Measurements from ENCODE around the gene JARID2.
"Not testable (repeated sequence)": the region's sequence is repeated elsewhere in the genome, so short reads cannot be mapped to it uniquely, and the experiment has no call there.

Gene JARID2

GRCh38 chr6:15284743-15285142 is 38.9 kb downstream of the JARID2 start:
- Histone ChIP-seq H3K4me3 (ENCODE audit: low read depth in 1 of 2, low read length in 2 of 2) (no peak overlapping the region), H3K27me3 (ENCODE audit: control insufficient read depth in 1 of 2, insufficient read depth in 2 of 2, low read length in 2 of 2) (no peaks in the 10 kb centered on the region), H3K4me1 (ENCODE audit: insufficient read depth, low read length) (peaks cover 32% of the 10 kb centered on the region), H3K27ac (ENCODE audit: low read depth, low read length) (no peak overlapping the region), H3K9ac (ENCODE audit: low read length) (no peak overlapping the region), H3K9me3 (ENCODE audit: low read length) (no peaks in the 10 kb centered on the region), H3K36me3 (ENCODE audit: insufficient read depth, low read length) (no peaks in the 10 kb centered on the region)

GRCh38 chr6:15285682-15286294 is 39.9 kb downstream of the JARID2 start:
- H3K9me3 ChIP-seq (ENCODE audit: low read length) = no peaks in the 10 kb centered on the region
- H3K36me3 ChIP-seq (ENCODE audit: insufficient read depth, low read length) = no peaks in the 10 kb centered on the region
- peaks cover 22% of the 10 kb centered on the region for H3K4me1 ChIP-seq (ENCODE audit: insufficient read depth, low read length)
- no peak overlapping the region for H3K4me3 ChIP-seq (ENCODE audit: low read depth in 1 of 2, low read length in 2 of 2)
- H3K27ac ChIP-seq (ENCODE audit: low read depth, low read length) = no peak overlapping the region
- no peaks in the 10 kb centered on the region for H3K27me3 ChIP-seq (ENCODE audit: control insufficient read depth in 1 of 2, insufficient read depth in 2 of 2, low read length in 2 of 2)
- no peak overlapping the region for H3K9ac ChIP-seq (ENCODE audit: low read length)

DNA sequence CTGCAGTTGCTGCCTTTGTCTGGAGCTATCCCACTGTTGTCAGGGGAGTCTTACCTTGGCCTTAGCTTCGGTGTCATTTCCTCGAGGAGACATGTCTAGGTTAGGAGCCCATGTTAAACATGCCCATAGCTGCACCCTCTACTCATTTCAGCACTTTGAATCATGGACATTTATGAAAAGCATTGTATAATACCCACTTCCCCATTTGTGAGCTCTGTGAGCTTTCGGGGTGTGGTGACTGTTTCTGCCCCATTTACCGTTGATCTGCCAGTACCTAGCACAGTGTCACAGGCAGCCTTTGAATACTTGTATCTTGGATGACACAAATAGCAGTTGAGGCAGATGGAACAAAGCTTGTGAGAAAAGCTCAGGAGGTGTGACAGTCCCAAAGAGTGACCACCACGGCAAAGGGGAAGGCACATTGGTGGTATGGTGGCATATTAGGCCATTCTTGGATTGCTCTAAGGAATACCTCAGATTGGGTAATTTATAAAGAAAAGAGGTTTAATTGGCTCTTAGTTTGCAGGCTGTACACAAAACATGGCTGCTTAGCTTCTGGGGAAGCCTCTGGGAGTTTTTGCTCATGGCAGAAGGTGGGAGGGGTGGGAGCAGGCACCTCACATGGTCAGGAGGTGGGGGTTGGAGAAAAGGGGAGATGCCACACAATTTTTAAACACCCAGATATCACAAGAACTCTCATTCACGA is 42.0 kb downstream of the JARID2 start:
- Histone ChIP-seq H3K27me3 (ENCODE audit: control insufficient read depth in 1 of 2, insufficient read depth in 2 of 2, low read length in 2 of 2) (no peaks in the 10 kb centered on the region), H3K36me3 (ENCODE audit: insufficient read depth, low read length) (no peaks in the 10 kb centered on the region), H3K9me3 (ENCODE audit: low read length) (no peaks in the 10 kb centered on the region), H3K27ac (ENCODE audit: low read depth, low read length) (no peak overlapping the region), H3K4me3 (ENCODE audit: low read depth in 1 of 2, low read length in 2 of 2) (no peak overlapping the region), H3K4me1 (ENCODE audit: insufficient read depth, low read length) (peaks cover 15% of the 10 kb centered on the region), H3K9ac (ENCODE audit: low read length) (no peak overlapping the region)

DNA sequence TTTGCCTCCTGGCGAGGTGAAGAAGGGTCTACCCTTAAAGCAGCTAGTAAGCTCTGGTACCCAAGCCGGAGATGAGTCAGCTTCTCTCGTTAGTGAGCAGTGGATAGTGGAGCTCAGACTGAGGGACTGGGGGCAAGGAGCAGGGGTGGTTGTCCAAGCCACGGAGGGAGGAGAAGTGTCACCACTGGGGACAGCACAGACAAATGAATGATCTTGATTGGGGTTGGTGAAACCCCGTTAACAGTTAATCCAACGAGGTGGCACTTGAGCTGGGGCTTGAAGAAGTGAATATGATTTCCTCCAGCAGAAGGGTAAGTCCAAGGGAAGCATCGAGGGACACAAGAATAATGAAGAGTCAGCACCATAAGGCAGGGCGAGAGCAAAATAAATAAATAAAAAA is 43.0 kb downstream of the JARID2 start:
- Histone ChIP-seq H3K9me3 (ENCODE audit: low read length) (no peaks in the 10 kb centered on the region), H3K4me1 (ENCODE audit: insufficient read depth, low read length) (peaks cover 19% of the 10 kb centered on the region)

GRCh38 chr6:15289456-15289855 is 43.6 kb downstream of the JARID2 start:
- H3K9me3 ChIP-seq (ENCODE audit: low read length); H3K4me3 ChIP-seq (ENCODE audit: low read depth in 1 of 2, low read length in 2 of 2); H3K27me3 ChIP-seq (ENCODE audit: control insufficient read depth in 1 of 2, insufficient read depth in 2 of 2, low read length in 2 of 2); H3K27ac ChIP-seq (ENCODE audit: low read depth, low read length); H3K36me3 ChIP-seq (ENCODE audit: insufficient read depth, low read length); H3K9ac ChIP-seq (ENCODE audit: low read length): not testable (repeated sequence)
- H3K4me1 ChIP-seq (ENCODE audit: insufficient read depth, low read length) = peaks cover 19% of the 10 kb centered on the region

More for the DNA sequence above, 43.0 kb downstream of the JARID2 start:
- Histone ChIP-seq H3K27ac (ENCODE audit: low read depth, low read length) (no peak overlapping the region), H3K9ac (ENCODE audit: low read length) (no peak overlapping the region), H3K36me3 (ENCODE audit: insufficient read depth, low read length) (no peaks in the 10 kb centered on the region), H3K27me3 (ENCODE audit: control insufficient read depth in 1 of 2, insufficient read depth in 2 of 2, low read length in 2 of 2) (no peaks in the 10 kb centered on the region), H3K4me3 (ENCODE audit: low read depth in 1 of 2, low read length in 2 of 2) (no peak overlapping the region)

DNA sequence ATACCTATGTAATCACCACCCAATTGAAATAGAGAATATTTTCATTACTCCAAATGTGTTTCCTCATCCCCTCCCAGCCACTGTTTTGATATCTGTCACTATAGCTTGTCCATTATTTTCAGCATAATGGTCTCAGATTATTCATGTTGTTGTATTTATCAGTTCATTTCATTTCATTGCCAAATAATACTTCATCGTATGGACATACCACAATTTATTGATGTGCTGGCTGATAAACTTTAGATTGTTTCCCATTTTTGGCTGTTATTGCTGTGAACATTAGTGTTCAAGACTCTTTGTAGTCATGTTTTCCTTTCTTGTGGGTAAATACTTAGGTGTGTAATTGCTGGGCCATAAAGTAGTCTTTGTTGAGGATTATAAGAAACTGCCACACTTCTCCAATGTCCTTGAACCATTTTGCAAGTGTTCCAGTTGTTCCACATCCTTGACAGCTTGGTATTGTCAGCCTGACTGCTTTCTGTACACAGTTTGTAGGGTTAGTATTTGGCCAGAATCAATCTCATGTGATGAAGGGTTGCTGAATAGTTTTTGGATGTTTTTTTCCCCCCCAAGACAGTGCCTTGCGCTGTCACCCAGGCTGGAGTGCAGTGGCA is 44.3 kb downstream of the JARID2 start:
- Histone ChIP-seq H3K9me3 (ENCODE audit: low read length) (no peaks in the 10 kb centered on the region), H3K9ac (ENCODE audit: low read length) (no peak overlapping the region), H3K4me3 (ENCODE audit: low read depth in 1 of 2, low read length in 2 of 2) (no peak overlapping the region), H3K27ac (ENCODE audit: low read depth, low read length) (no peak overlapping the region), H3K27me3 (ENCODE audit: control insufficient read depth in 1 of 2, insufficient read depth in 2 of 2, low read length in 2 of 2) (no peaks in the 10 kb centered on the region), H3K36me3 (ENCODE audit: insufficient read depth, low read length) (no peaks in the 10 kb centered on the region), H3K4me1 (ENCODE audit: insufficient read depth, low read length) (peaks cover 16% of the 10 kb centered on the region)

DNA sequence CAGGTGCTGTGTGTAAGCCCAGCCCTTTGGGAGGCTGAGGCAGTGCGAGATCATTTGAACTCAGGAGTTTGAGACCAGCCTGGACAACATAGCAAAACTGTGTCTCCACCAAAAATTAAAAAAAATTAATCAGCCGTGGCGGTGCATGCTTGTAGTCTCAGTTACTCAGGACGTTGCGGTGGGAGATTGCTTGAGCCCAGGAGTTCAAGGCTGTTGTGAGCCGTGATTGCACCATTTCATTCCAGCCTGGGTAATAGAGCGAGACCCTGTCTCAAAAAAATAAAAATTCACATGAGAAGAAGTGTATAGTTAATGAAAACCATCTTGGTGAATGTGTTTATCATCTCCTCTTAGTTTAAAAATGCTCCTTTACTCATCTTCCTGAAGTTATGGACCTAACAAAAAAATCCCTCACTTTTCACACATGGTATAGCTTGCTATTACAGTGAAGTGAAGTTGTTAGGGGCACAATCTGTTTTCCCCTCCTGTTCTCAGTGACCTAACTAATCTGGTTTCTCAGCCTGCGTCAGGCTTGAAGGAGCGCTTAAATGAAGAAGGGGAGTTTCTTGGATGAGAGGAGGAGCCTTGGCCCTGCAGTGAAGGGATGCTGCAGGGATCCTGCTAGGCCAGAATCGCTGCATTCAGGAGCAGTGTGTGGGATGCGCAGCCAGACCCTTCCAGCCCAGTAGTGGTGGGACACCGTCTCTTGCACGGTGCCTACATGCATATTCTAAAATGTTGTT is 45.3 kb downstream of the JARID2 start:
- H3K9ac ChIP-seq (ENCODE audit: low read length) = no peak overlapping the region
- peaks cover 16% of the 10 kb centered on the region for H3K4me1 ChIP-seq (ENCODE audit: insufficient read depth, low read length)
- no peaks in the 10 kb centered on the region for H3K27me3 ChIP-seq (ENCODE audit: control insufficient read depth in 1 of 2, insufficient read depth in 2 of 2, low read length in 2 of 2)
- H3K27ac ChIP-seq (ENCODE audit: low read depth, low read length) = no peak overlapping the region
- H3K9me3 ChIP-seq (ENCODE audit: low read length) = no peaks in the 10 kb centered on the region
- no peak overlapping the region for H3K4me3 ChIP-seq (ENCODE audit: low read depth in 1 of 2, low read length in 2 of 2)
- H3K36me3 ChIP-seq (ENCODE audit: insufficient read depth, low read length) = no peaks in the 10 kb centered on the region

DNA sequence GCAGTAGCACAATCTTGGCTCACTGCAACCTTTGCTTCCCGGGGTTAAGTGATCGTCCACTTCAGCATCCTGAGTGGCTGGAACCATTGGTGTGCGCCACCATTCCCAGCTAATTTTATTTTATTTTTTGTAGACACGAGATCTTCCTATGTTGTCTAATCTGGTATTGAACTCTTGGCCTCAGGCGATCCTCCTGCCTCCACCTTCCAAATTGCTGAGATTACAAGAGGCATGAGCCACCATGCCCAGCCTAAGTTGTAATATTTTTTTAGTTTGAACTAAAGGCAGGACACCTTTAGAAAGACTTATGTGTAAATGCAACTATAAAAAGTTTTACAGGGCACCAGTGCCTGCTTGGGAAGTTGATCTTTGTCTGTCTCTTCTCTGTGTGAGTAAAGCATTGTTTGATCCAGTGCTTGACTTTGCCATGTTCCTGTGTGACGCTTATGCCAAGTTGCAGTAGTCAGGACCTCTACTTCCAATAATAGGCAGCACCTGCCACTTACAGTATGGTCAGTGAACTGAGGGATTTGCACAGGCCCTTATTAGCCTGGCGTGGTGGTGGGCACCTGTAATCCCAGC is 46.9 kb downstream of the JARID2 start:
- Histone ChIP-seq H3K4me1 (ENCODE audit: insufficient read depth, low read length) (peaks cover 16% of the 10 kb centered on the region), H3K27me3 (ENCODE audit: control insufficient read depth in 1 of 2, insufficient read depth in 2 of 2, low read length in 2 of 2) (no peaks in the 10 kb centered on the region), H3K4me3 (ENCODE audit: low read depth in 1 of 2, low read length in 2 of 2) (no peak overlapping the region), H3K9me3 (ENCODE audit: low read length) (no peaks in the 10 kb centered on the region), H3K27ac (ENCODE audit: low read depth, low read length) (no peak overlapping the region), H3K36me3 (ENCODE audit: insufficient read depth, low read length) (no peaks in the 10 kb centered on the region), H3K9ac (ENCODE audit: low read length) (no peak overlapping the region)

- no peaks in the 10 kb centered on the region for H3K9me3 ChIP-seq (ENCODE audit: low read length)
- H3K27me3 ChIP-seq (ENCODE audit: control insufficient read depth in 1 of 2, insufficient read depth in 2 of 2, low read length in 2 of 2) = no peaks in the 10 kb centered on the region
- H3K27ac ChIP-seq (ENCODE audit: low read depth, low read length) = no peak overlapping the region
- H3K9ac ChIP-seq (ENCODE audit: low read length) = no peak overlapping the region
- H3K4me3 ChIP-seq (ENCODE audit: low read depth in 1 of 2, low read length in 2 of 2) = no peak overlapping the region
- H3K4me1 ChIP-seq (ENCODE audit: insufficient read depth, low read length) = peaks cover 7% of the 10 kb centered on the region
- H3K36me3 ChIP-seq (ENCODE audit: insufficient read depth, low read length) = no peaks in the 10 kb centered on the region
Observed at GRCh38 chr6:15293674-15294073, 47.8 kb downstream of the JARID2 start.

DNA sequence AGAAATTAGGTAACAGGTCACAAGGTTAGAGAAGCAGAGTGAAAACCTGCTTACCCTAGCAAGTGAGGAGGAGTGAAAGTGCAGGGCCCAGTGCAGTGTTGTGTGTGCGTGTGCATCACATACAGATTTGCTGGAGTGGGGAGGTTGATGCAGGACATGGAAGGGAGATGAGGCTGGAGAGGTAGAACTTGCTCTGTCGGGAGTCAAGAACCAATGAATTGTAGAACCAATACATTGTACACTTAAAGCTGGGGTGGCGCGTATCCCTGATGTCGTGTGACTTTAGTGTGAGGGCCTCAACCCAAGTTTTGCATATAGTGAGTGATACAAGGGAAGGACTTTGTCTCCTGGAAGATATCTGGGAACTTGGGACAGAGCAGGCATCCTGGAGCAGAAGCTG is 48.6 kb downstream of the JARID2 start:
- no peak overlapping the region for H3K4me3 ChIP-seq (ENCODE audit: low read depth in 1 of 2, low read length in 2 of 2)
- no peak overlapping the region for H3K9ac ChIP-seq (ENCODE audit: low read length)
- H3K36me3 ChIP-seq (ENCODE audit: insufficient read depth, low read length) = no peaks in the 10 kb centered on the region
- no peaks in the 10 kb centered on the region for H3K27me3 ChIP-seq (ENCODE audit: control insufficient read depth in 1 of 2, insufficient read depth in 2 of 2, low read length in 2 of 2)
- H3K4me1 ChIP-seq (ENCODE audit: insufficient read depth, low read length) = peaks cover 10% of the 10 kb centered on the region
- no peak overlapping the region for H3K27ac ChIP-seq (ENCODE audit: low read depth, low read length)
- H3K9me3 ChIP-seq (ENCODE audit: low read length) = no peaks in the 10 kb centered on the region

DNA sequence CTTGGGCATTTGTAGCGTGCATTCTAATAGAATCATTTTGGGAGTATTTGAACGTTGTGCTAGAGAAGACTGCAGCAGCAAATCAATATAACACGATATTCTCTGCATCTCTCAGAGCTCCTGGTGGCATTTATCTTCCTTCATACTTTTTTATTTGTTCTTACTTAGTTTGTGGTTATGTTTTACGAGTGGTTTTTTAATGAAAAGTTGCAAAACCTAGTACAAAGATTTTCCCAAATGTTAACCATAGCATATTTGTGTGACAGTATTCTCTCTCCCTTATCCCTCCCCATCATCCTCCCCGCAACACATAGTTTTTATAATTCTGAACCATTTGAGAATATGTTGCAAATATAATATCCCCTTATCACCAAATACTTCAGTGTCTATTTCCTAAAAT is 50.4 kb downstream of the JARID2 start:
- Histone ChIP-seq H3K9ac (ENCODE audit: low read length) (no peak overlapping the region), H3K36me3 (ENCODE audit: insufficient read depth, low read length) (no peaks in the 10 kb centered on the region), H3K4me1 (ENCODE audit: insufficient read depth, low read length) (peaks cover 21% of the 10 kb centered on the region), H3K27ac (ENCODE audit: low read depth, low read length) (no peak overlapping the region), H3K4me3 (ENCODE audit: low read depth in 1 of 2, low read length in 2 of 2) (no peak overlapping the region), H3K27me3 (ENCODE audit: control insufficient read depth in 1 of 2, insufficient read depth in 2 of 2, low read length in 2 of 2) (no peaks in the 10 kb centered on the region), H3K9me3 (ENCODE audit: low read length) (no peaks in the 10 kb centered on the region)
